Sigmoid colon (tissue), 4 donors: ENCODE results near the gene INAVA.

Experiments used
- POLR2AphosphoS5 ChIP-seq, 4 donors: sonication (generic); formaldehyde crosslinking; IDR thresholded peaks; one replicate each; pipeline ENCODE4 v1.6.1; 2017; ENCODE audit warnings: antibody characterized with exemption in 4 of 4
- TF ChIP-seq, protein P1 (sequence below), 4 experiments: fragments of 450-650 bp in 3 of 4; fragments of 200-600 bp in 1 of 4; IDR thresholded peaks; one replicate each; pipeline ENCODE4 v1.5.1; 2016 to 2019; ENCODE audit warnings: antibody characterized with exemption in 4 of 4, mild to moderate bottlenecking in 3 of 4, moderate library complexity in 2 of 4

DNA sequence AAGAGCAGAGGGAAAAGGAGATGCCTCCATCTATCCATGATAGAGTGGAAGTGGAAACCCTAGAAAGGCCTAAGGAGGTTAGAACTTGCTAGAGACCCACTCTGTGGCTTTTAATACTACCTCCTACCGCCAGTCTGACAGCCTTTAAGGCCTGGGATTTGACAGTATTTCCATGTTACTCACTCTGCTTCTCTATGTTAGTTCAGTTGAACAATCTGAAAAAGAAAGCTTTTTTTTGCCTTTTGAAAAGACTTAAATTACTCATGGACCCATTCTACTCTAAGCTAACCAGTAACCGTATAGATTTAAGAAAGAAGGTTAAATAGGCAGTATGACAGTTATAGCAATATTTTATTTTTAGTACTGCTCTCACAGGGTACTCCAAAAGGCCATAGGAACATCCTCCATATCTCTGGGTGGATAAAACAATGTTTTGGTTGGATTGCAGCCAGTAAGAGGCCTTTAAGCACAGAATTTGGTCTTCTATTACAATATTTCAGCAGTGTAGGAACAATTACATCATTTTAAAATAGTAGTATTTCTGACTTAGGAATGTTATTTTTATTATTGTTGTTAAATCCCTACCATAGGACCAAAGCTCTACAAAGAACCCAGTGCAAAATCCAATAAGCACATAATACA lies 37.9 kb upstream of the INAVA start:
- TF ChIP-seq, protein P1, sequence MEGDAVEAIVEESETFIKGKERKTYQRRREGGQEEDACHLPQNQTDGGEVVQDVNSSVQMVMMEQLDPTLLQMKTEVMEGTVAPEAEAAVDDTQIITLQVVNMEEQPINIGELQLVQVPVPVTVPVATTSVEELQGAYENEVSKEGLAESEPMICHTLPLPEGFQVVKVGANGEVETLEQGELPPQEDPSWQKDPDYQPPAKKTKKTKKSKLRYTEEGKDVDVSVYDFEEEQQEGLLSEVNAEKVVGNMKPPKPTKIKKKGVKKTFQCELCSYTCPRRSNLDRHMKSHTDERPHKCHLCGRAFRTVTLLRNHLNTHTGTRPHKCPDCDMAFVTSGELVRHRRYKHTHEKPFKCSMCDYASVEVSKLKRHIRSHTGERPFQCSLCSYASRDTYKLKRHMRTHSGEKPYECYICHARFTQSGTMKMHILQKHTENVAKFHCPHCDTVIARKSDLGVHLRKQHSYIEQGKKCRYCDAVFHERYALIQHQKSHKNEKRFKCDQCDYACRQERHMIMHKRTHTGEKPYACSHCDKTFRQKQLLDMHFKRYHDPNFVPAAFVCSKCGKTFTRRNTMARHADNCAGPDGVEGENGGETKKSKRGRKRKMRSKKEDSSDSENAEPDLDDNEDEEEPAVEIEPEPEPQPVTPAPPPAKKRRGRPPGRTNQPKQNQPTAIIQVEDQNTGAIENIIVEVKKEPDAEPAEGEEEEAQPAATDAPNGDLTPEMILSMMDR (IDR thresholded peaks at IDR 0.05): no peak
- TF ChIP-seq POLR2AphosphoS5 (IDR thresholded peaks at IDR 0.05): no peak
